Measurements from ENCODE around the gene TBX5.

TBX5 gene

GRCh38 chr12:114347861-114348260 is 58.1 kb downstream of the TBX5 start:
- no peaks in the 10 kb centered on the region for H3K36me3 ChIP-seq (ENCODE audit: control insufficient read depth, insufficient read depth, low read length)
- H3K9me3 ChIP-seq (ENCODE audit: control insufficient read depth, insufficient read depth, low read length), result no peaks in the 10 kb centered on the region
- no peak overlapping the region for H3K9ac ChIP-seq (ENCODE audit: low read depth, low read length)
- no peaks in the 10 kb centered on the region for H3K4me1 ChIP-seq (ENCODE audit: control insufficient read depth, insufficient read depth, low read length)
- no peak overlapping the region for H3K4me3 ChIP-seq (ENCODE audit: low read depth, low read length)
- H3K27me3 ChIP-seq (ENCODE audit: control insufficient read depth, insufficient read depth, low read length), result no peaks in the 10 kb centered on the region

- H3K4me3 ChIP-seq (ENCODE audit: low read depth, low read length), result no peak overlapping the region
- H3K27me3 ChIP-seq (ENCODE audit: control insufficient read depth, insufficient read depth, low read length), result no peaks in the 10 kb centered on the region
- H3K9ac ChIP-seq (ENCODE audit: low read depth, low read length), result no peak overlapping the region
- H3K4me1 ChIP-seq (ENCODE audit: control insufficient read depth, insufficient read depth, low read length), result no peaks in the 10 kb centered on the region
- H3K9me3 ChIP-seq (ENCODE audit: control insufficient read depth, insufficient read depth, low read length), result no peaks in the 10 kb centered on the region
- H3K36me3 ChIP-seq (ENCODE audit: control insufficient read depth, insufficient read depth, low read length), result no peaks in the 10 kb centered on the region
Observed at GRCh38 chr12:114344831-114345230, 61.1 kb downstream of the TBX5 start.

- Histone ChIP-seq H3K9me3 (ENCODE audit: control insufficient read depth, insufficient read depth, low read length) (no peaks in the 10 kb centered on the region), H3K36me3 (ENCODE audit: control insufficient read depth, insufficient read depth, low read length) (no peaks in the 10 kb centered on the region), H3K4me1 (ENCODE audit: control insufficient read depth, insufficient read depth, low read length) (no peaks in the 10 kb centered on the region), H3K27me3 (ENCODE audit: control insufficient read depth, insufficient read depth, low read length) (no peaks in the 10 kb centered on the region), H3K4me3 (ENCODE audit: low read depth, low read length) (no peak overlapping the region), H3K9ac (ENCODE audit: low read depth, low read length) (no peak overlapping the region)
Observed at GRCh38 chr12:114344303-114344663, 61.7 kb downstream of the TBX5 start.

GRCh38 chr12:114343585-114344302 is 62.2 kb downstream of the TBX5 start:
- Histone ChIP-seq H3K9ac (ENCODE audit: low read depth, low read length) (no peak overlapping the region), H3K4me1 (ENCODE audit: control insufficient read depth, insufficient read depth, low read length) (no peaks in the 10 kb centered on the region), H3K36me3 (ENCODE audit: control insufficient read depth, insufficient read depth, low read length) (no peaks in the 10 kb centered on the region), H3K4me3 (ENCODE audit: low read depth, low read length) (no peak overlapping the region), H3K9me3 (ENCODE audit: control insufficient read depth, insufficient read depth, low read length) (no peaks in the 10 kb centered on the region), H3K27me3 (ENCODE audit: control insufficient read depth, insufficient read depth, low read length) (no peaks in the 10 kb centered on the region)

GRCh38 chr12:114342656-114343055 is 63.3 kb downstream of the TBX5 start:
- Histone ChIP-seq H3K9ac (ENCODE audit: low read depth, low read length) (no peak overlapping the region), H3K9me3 (ENCODE audit: control insufficient read depth, insufficient read depth, low read length) (no peaks in the 10 kb centered on the region), H3K27me3 (ENCODE audit: control insufficient read depth, insufficient read depth, low read length) (no peaks in the 10 kb centered on the region)

GRCh38 chr12:114341635-114342034 is 64.3 kb downstream of the TBX5 start:
- Histone ChIP-seq H3K9ac (ENCODE audit: low read depth, low read length) (no peak overlapping the region), H3K4me1 (ENCODE audit: control insufficient read depth, insufficient read depth, low read length) (no peaks in the 10 kb centered on the region), H3K4me3 (ENCODE audit: low read depth, low read length) (no peak overlapping the region), H3K9me3 (ENCODE audit: control insufficient read depth, insufficient read depth, low read length) (no peaks in the 10 kb centered on the region), H3K36me3 (ENCODE audit: control insufficient read depth, insufficient read depth, low read length) (no peaks in the 10 kb centered on the region), H3K27me3 (ENCODE audit: control insufficient read depth, insufficient read depth, low read length) (no peaks in the 10 kb centered on the region)

More at GRCh38 chr12:114342656-114343055, 63.3 kb downstream of the TBX5 start:
- H3K4me3 ChIP-seq (ENCODE audit: low read depth, low read length), result no peak overlapping the region
- no peaks in the 10 kb centered on the region for H3K36me3 ChIP-seq (ENCODE audit: control insufficient read depth, insufficient read depth, low read length)
- no peaks in the 10 kb centered on the region for H3K4me1 ChIP-seq (ENCODE audit: control insufficient read depth, insufficient read depth, low read length)

- H3K36me3 ChIP-seq (ENCODE audit: control insufficient read depth, insufficient read depth, low read length), result no peaks in the 10 kb centered on the region
- H3K27me3 ChIP-seq (ENCODE audit: control insufficient read depth, insufficient read depth, low read length), result no peaks in the 10 kb centered on the region
- H3K9ac ChIP-seq (ENCODE audit: low read depth, low read length), result no peak overlapping the region
- H3K4me1 ChIP-seq (ENCODE audit: control insufficient read depth, insufficient read depth, low read length), result peaks cover 7% of the 10 kb centered on the region
- H3K4me3 ChIP-seq (ENCODE audit: low read depth, low read length), result no peak overlapping the region
- no peaks in the 10 kb centered on the region for H3K9me3 ChIP-seq (ENCODE audit: control insufficient read depth, insufficient read depth, low read length)
Observed at GRCh38 chr12:114340231-114340630, 65.7 kb downstream of the TBX5 start.

GRCh38 chr12:114339626-114340025 is 66.3 kb downstream of the TBX5 start:
- Histone ChIP-seq H3K9me3 (ENCODE audit: control insufficient read depth, insufficient read depth, low read length) (no peaks in the 10 kb centered on the region), H3K27me3 (ENCODE audit: control insufficient read depth, insufficient read depth, low read length) (no peaks in the 10 kb centered on the region), H3K36me3 (ENCODE audit: control insufficient read depth, insufficient read depth, low read length) (no peaks in the 10 kb centered on the region), H3K4me3 (ENCODE audit: low read depth, low read length) (no peak overlapping the region), H3K9ac (ENCODE audit: low read depth, low read length) (no peak overlapping the region), H3K4me1 (ENCODE audit: control insufficient read depth, insufficient read depth, low read length) (peaks cover 9% of the 10 kb centered on the region)

- H3K4me1 ChIP-seq (ENCODE audit: control insufficient read depth, insufficient read depth, low read length), result peaks cover 9% of the 10 kb centered on the region
- no peaks in the 10 kb centered on the region for H3K36me3 ChIP-seq (ENCODE audit: control insufficient read depth, insufficient read depth, low read length)
- H3K9me3 ChIP-seq (ENCODE audit: control insufficient read depth, insufficient read depth, low read length), result no peaks in the 10 kb centered on the region
- no peak overlapping the region for H3K9ac ChIP-seq (ENCODE audit: low read depth, low read length)
- no peak overlapping the region for H3K4me3 ChIP-seq (ENCODE audit: low read depth, low read length)
- no peaks in the 10 kb centered on the region for H3K27me3 ChIP-seq (ENCODE audit: control insufficient read depth, insufficient read depth, low read length)
Observed at GRCh38 chr12:114335607-114336006, 70.3 kb downstream of the TBX5 start.

- Histone ChIP-seq H3K36me3 (ENCODE audit: control insufficient read depth, insufficient read depth, low read length) (no peaks in the 10 kb centered on the region), H3K27me3 (ENCODE audit: control insufficient read depth, insufficient read depth, low read length) (no peaks in the 10 kb centered on the region), H3K4me1 (ENCODE audit: control insufficient read depth, insufficient read depth, low read length) (peaks cover 9% of the 10 kb centered on the region)
Observed at GRCh38 chr12:114334395-114334794, 71.5 kb downstream of the TBX5 start.

GRCh38 chr12:114328292-114328691 is 77.7 kb downstream of the TBX5 start:
- H3K4me3 ChIP-seq (ENCODE audit: low read depth, low read length), result no peak overlapping the region
- H3K4me1 ChIP-seq (ENCODE audit: control insufficient read depth, insufficient read depth, low read length), result no peaks in the 10 kb centered on the region
- H3K9ac ChIP-seq (ENCODE audit: low read depth, low read length), result no peak overlapping the region
- peaks cover 5% of the 10 kb centered on the region for H3K27me3 ChIP-seq (ENCODE audit: control insufficient read depth, insufficient read depth, low read length)
- H3K36me3 ChIP-seq (ENCODE audit: control insufficient read depth, insufficient read depth, low read length), result no peaks in the 10 kb centered on the region
- no peaks in the 10 kb centered on the region for H3K9me3 ChIP-seq (ENCODE audit: control insufficient read depth, insufficient read depth, low read length)

More at GRCh38 chr12:114334395-114334794, 71.5 kb downstream of the TBX5 start:
- no peak overlapping the region for H3K4me3 ChIP-seq (ENCODE audit: low read depth, low read length)
- no peak overlapping the region for H3K9ac ChIP-seq (ENCODE audit: low read depth, low read length)
- H3K9me3 ChIP-seq (ENCODE audit: control insufficient read depth, insufficient read depth, low read length), result no peaks in the 10 kb centered on the region

GRCh38 chr12:114327765-114328164 is 78.2 kb downstream of the TBX5 start:
- Histone ChIP-seq H3K36me3 (ENCODE audit: control insufficient read depth, insufficient read depth, low read length) (no peaks in the 10 kb centered on the region), H3K9ac (ENCODE audit: low read depth, low read length) (no peak overlapping the region), H3K4me1 (ENCODE audit: control insufficient read depth, insufficient read depth, low read length) (no peaks in the 10 kb centered on the region), H3K27me3 (ENCODE audit: control insufficient read depth, insufficient read depth, low read length) (peaks cover 5% of the 10 kb centered on the region), H3K4me3 (ENCODE audit: low read depth, low read length) (no peak overlapping the region), H3K9me3 (ENCODE audit: control insufficient read depth, insufficient read depth, low read length) (no peaks in the 10 kb centered on the region)
